ENCODE measurements around the gene MYH7B. TPM values are rescaled to one million over a fixed set of nuclear protein-coding genes. Genes with fewer than 3 reads are reported as not detected.

MYH7B gene
- total RNA-seq, 1 donor from 2014 or later = 19.3 TPM

DNA sequence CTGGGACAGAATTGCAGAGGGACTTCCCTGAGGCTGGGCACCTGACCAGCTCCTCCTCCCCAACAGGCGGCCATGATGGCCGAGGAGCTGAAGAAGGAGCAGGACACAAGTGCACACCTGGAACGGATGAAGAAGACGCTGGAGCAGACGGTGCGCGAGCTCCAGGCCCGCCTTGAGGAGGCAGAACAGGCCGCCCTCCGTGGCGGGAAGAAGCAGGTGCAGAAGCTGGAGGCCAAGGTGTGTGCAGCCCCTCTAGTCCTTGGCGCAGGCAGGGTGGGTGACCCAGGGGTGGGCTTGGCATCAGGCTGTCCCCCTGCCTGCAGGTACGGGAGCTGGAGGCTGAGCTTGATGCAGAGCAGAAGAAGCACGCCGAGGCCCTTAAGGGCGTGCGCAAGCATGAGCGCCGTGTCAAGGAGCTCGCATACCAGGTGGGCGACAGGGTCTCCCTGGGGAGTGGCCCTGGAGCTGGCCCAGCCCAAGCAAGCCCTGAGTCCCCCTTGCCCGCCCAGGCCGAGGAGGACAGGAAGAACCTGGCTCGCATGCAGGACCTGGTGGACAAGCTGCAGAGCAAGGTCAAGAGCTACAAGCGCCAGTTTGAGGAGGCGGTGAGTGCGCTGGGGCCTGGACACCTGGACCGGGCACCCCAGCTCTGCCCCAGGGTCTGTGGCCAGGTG lies 45.4 kb downstream of the MYH7B start:
- H3K4me1 ChIP-seq (ENCODE audit: control insufficient read depth in 3 of 3, insufficient read depth in 3 of 3, low read length in 3 of 3) = peaks cover 0 to 17% (median 13%) of the 10 kb centered on the region in 3 donors
- no peaks in the 10 kb centered on the region for H3K9me3 ChIP-seq (ENCODE audit: control insufficient read depth in 3 of 3, low read length in 3 of 3)
- H3K27me3 ChIP-seq (ENCODE audit: control insufficient read depth in 3 of 3, insufficient read depth in 3 of 3, low read length in 3 of 3) = no peaks in the 10 kb centered on the region
- H3K36me3 ChIP-seq (ENCODE audit: control insufficient read depth in 3 of 3, insufficient read depth in 3 of 3, low read length in 3 of 3) = peaks cover 87 to 94% (median 93%) of the 10 kb centered on the region in 3 donors
- H3K4me3 ChIP-seq (ENCODE audit: low read length in 3 of 3) = no peak overlapping the region
- no peak overlapping the region for H3K27ac ChIP-seq (ENCODE audit: low read depth, low read length)
- no peak overlapping the region for H3K9ac ChIP-seq (ENCODE audit: low read depth in 1 of 3, low read length in 3 of 3)

DNA sequence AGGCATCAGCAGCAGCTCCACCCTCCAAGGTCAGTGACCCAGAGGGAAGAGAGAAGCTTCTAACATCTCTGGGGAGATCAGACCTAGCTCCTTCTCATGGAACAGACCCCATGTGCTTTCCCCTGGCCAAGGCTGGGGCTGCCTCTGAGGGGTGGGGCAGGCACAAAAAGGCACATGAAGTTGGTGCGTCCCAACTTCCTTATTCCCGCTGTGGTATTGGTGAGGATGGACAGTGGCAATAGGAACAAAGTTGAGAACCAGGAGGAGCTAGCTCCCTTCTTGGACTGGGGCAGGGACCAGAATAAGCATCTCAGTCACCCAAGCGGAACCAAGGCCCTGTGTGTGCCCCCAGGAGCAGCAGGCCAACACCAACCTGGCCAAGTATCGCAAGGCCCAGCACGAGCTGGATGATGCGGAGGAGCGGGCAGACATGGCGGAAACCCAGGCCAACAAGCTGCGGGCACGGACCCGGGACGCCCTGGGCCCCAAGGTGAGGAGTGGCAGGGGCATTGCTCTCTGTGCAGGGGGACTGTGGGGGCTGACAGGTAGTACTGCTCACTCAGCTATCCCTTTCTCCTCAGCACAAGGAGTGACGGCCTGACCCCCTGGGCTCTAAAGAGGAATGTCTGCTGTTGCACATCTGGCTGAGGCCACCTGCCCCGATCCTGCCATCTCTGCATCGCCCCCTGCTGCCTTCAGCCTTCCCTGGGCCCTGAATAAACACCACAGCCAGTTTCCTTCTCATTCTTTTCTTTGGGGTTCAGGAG lies 46.1 kb downstream of the MYH7B start:
- Histone ChIP-seq H3K9ac (ENCODE audit: low read depth in 1 of 3, low read length in 3 of 3) (peak overlapping the region in 1 of 3 donors; percentile 25), H3K4me1 (ENCODE audit: control insufficient read depth in 3 of 3, insufficient read depth in 3 of 3, low read length in 3 of 3) (peaks cover 0 to 17% (median 13%) of the 10 kb centered on the region in 3 donors), H3K36me3 (ENCODE audit: control insufficient read depth in 3 of 3, insufficient read depth in 3 of 3, low read length in 3 of 3) (peaks cover 89 to 95% (median 93%) of the 10 kb centered on the region in 3 donors), H3K27ac (ENCODE audit: low read depth, low read length) (no peak overlapping the region), H3K9me3 (ENCODE audit: control insufficient read depth in 3 of 3, low read length in 3 of 3) (no peaks in the 10 kb centered on the region), H3K4me3 (ENCODE audit: low read length in 3 of 3) (no peak overlapping the region), H3K27me3 (ENCODE audit: control insufficient read depth in 3 of 3, insufficient read depth in 3 of 3, low read length in 3 of 3) (no peaks in the 10 kb centered on the region)

DNA sequence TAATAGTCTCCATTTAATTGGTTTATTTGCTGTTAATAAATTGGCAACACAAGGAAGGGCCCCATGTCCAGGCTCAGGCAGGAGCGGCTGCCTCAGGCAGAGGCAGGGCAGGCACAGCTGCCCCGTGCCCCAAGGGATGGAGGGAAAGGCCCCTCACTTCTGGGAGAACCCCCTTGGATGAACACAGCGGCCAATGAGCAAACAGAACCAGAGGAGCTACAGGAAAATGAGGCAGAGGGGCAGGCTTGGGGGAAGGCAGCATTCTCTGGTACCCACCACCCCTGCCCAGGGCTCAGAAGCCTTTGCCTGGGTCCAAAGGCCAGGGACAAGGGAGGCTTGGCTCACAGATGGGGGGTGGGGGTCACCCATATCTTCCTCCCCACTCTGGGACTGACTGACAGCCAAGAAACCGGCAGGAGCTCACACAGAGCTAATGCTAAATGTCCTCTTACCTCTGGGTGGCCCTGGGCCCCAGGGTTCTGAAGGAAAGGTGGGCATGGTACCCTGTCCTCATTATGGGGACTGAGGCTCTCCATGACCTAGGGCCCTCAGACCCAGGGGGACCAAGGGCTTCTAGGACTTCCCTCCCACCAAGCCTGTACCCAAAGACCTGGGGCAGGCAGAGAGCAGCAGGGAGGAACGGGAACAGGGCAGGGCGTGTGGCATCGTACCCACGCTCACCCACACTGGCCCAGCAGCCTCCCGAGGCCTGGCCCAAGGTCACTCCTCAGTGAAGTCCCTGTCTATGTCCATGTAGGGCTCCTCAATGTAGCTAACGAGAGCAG lies 47.0 kb downstream of the MYH7B start:
- peaks cover 0 to 17% (median 15%) of the 10 kb centered on the region in 3 donors for H3K4me1 ChIP-seq (ENCODE audit: control insufficient read depth in 3 of 3, insufficient read depth in 3 of 3, low read length in 3 of 3)
- no peak overlapping the region for H3K27ac ChIP-seq (ENCODE audit: low read depth, low read length)
- H3K9me3 ChIP-seq (ENCODE audit: control insufficient read depth in 3 of 3, low read length in 3 of 3) = no peaks in the 10 kb centered on the region
- H3K4me3 ChIP-seq (ENCODE audit: low read length in 3 of 3) = no peak overlapping the region
- no peaks in the 10 kb centered on the region for H3K27me3 ChIP-seq (ENCODE audit: control insufficient read depth in 3 of 3, insufficient read depth in 3 of 3, low read length in 3 of 3)
- H3K9ac ChIP-seq (ENCODE audit: low read depth in 1 of 3, low read length in 3 of 3) = no peak overlapping the region
- H3K36me3 ChIP-seq (ENCODE audit: control insufficient read depth in 3 of 3, insufficient read depth in 3 of 3, low read length in 3 of 3) = peaks cover 93 to 94% (median 94%) of the 10 kb centered on the region in 3 donors

DNA sequence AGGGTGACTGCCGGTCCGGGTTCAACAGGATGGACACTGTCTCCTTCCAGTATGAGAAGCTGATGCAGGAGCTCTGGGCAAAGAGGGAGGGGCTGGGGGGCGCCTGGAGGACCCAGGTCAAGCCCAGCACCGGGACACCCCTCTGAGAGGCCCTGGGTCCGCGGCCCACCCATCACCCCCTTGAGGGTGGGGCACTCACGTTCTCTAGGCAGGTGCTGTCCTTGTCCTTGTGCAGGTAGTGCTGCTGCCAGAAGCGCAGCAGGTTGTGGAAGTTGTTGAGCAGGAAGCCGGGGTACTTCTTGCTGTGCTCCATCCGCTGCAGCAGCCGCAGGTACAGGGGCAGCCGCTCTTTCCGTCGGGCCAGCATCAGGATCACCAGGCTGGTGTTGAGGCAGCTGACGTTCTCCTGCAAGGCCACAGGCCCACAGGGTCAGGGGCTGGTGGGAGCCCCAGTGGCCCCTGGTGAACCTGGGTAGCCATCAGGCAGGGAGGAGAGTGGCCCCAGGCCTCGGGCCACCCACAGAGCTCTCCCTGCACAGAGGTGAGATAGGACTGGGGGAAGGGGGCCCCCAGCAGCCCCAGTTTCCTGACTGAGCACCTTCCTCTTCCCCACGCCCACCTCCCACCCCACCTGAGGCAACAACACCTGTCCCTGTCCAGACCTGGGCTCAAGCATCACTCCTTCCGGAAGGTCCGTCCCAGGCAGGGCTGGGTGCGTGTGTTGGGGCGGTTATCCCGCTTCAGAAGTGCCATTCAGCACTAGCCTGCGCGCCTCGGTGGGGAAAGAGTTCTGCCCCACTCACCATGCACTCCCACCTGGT lies 47.8 kb downstream of the MYH7B start:
- H3K27me3 ChIP-seq (ENCODE audit: control insufficient read depth in 3 of 3, insufficient read depth in 3 of 3, low read length in 3 of 3) = no peaks in the 10 kb centered on the region
- peak overlapping the region in 1 of 3 donors; percentile 3 for H3K9ac ChIP-seq (ENCODE audit: low read depth in 1 of 3, low read length in 3 of 3)
- H3K27ac ChIP-seq (ENCODE audit: low read depth, low read length) = no peak overlapping the region
- H3K4me1 ChIP-seq (ENCODE audit: control insufficient read depth in 3 of 3, insufficient read depth in 3 of 3, low read length in 3 of 3) = peaks cover 1 to 20% (median 19%) of the 10 kb centered on the region in 3 donors
- no peaks in the 10 kb centered on the region for H3K9me3 ChIP-seq (ENCODE audit: control insufficient read depth in 3 of 3, low read length in 3 of 3)
- peaks cover 93 to 95% (median 94%) of the 10 kb centered on the region in 3 donors for H3K36me3 ChIP-seq (ENCODE audit: control insufficient read depth in 3 of 3, insufficient read depth in 3 of 3, low read length in 3 of 3)
- H3K4me3 ChIP-seq (ENCODE audit: low read length in 3 of 3) = no peak overlapping the region

DNA sequence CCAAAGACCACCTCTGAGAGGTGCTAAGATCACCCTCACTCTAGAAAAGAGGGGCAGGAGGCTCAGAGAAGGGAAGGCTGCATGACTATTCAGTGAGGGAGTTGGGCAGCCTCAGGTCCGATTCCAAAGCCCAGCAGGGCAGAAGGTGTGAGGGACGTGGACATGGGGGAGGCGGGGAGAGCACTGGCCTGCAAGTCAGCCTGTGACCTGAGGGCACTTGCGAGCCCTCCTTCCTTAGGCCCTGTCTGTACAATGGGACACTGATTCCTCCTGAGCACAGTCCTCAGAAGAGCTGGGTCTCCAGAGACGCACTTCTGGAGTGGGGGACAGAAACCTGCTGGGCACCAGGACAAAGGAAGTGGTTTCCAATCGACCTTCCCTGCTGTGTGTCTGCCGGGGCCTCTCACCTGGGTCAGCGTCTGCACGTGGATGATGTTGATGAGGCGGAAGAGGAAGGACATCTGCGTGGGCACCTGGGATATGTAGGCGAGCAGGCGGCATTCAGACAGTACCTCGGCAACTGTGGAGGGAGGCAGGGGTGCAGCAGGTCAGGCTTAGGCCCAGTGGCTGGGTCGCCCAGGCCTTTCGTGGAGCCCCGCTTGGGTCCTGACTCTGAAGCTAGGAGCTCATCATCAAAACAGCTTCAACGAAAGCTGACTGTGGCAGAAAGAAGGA lies 48.5 kb downstream of the MYH7B start:
- Histone ChIP-seq H3K36me3 (ENCODE audit: control insufficient read depth in 3 of 3, insufficient read depth in 3 of 3, low read length in 3 of 3) (peaks cover 90 to 96% (median 93%) of the 10 kb centered on the region in 3 donors), H3K27me3 (ENCODE audit: control insufficient read depth in 3 of 3, insufficient read depth in 3 of 3, low read length in 3 of 3) (no peaks in the 10 kb centered on the region), H3K27ac (ENCODE audit: low read depth, low read length) (no peak overlapping the region), H3K4me3 (ENCODE audit: low read length in 3 of 3) (no peak overlapping the region), H3K9me3 (ENCODE audit: control insufficient read depth in 3 of 3, low read length in 3 of 3) (no peaks in the 10 kb centered on the region), H3K4me1 (ENCODE audit: control insufficient read depth in 3 of 3, insufficient read depth in 3 of 3, low read length in 3 of 3) (peaks cover 8 to 24% (median 20%) of the 10 kb centered on the region in 3 donors), H3K9ac (ENCODE audit: low read depth in 1 of 3, low read length in 3 of 3) (peak overlapping the region in 1 of 3 donors; percentile 8)

- H3K9me3 ChIP-seq (ENCODE audit: control insufficient read depth in 3 of 3, low read length in 3 of 3) = no peaks in the 10 kb centered on the region
- H3K9ac ChIP-seq (ENCODE audit: low read depth in 1 of 3, low read length in 3 of 3) = peak overlapping the region in 1 of 3 donors; percentile 16
- H3K27me3 ChIP-seq (ENCODE audit: control insufficient read depth in 3 of 3, insufficient read depth in 3 of 3, low read length in 3 of 3) = no peaks in the 10 kb centered on the region
- H3K36me3 ChIP-seq (ENCODE audit: control insufficient read depth in 3 of 3, insufficient read depth in 3 of 3, low read length in 3 of 3) = peaks cover 88 to 97% (median 93%) of the 10 kb centered on the region in 3 donors
- peaks cover 8 to 27% (median 19%) of the 10 kb centered on the region in 3 donors for H3K4me1 ChIP-seq (ENCODE audit: control insufficient read depth in 3 of 3, insufficient read depth in 3 of 3, low read length in 3 of 3)
- H3K4me3 ChIP-seq (ENCODE audit: low read length in 3 of 3) = no peak overlapping the region
- H3K27ac ChIP-seq (ENCODE audit: low read depth, low read length) = no peak overlapping the region
Measured at GRCh38 chr20:35004749-35005462, 49.2 kb downstream of the MYH7B start.

Small RNA genes within 50 kb of the gene (small RNA-seq; reads per million reads assigned to genes)
- gene MIR499A = 29.4 reads per million, percentile 94 among the genes with 10 or more reads in this experiment

Other genes with a start within 250 kb of the MYH7B start
- 14.6 TPM for gene NCOA6, start 130.2 kb upstream of the MYH7B start, total RNA-seq
- gene GGT7, start 83.0 kb upstream of the MYH7B start, total RNA-seq = 2.6 TPM
- 71.0 TPM for gene ACSS2, start 79.3 kb upstream of the MYH7B start, total RNA-seq
- gene GSS, start 62 bp upstream of the MYH7B start, total RNA-seq = 18.3 TPM
- gene TRPC4AP, start 136.9 kb downstream of the MYH7B start, total RNA-seq = 49.6 TPM
- 7.8 TPM for gene EDEM2, start 191.5 kb downstream of the MYH7B start, total RNA-seq
- 50.6 TPM for gene PROCR, start 216.2 kb downstream of the MYH7B start, total RNA-seq

All from skeletal muscle tissue (tissue), 5 donors.